ENCODE results near the gene NOL12.
"Not testable (repeated sequence)": the region's sequence is repeated elsewhere in the genome, so short reads cannot be mapped to it uniquely, and the experiment has no call there.

NOL12 gene

DNA sequence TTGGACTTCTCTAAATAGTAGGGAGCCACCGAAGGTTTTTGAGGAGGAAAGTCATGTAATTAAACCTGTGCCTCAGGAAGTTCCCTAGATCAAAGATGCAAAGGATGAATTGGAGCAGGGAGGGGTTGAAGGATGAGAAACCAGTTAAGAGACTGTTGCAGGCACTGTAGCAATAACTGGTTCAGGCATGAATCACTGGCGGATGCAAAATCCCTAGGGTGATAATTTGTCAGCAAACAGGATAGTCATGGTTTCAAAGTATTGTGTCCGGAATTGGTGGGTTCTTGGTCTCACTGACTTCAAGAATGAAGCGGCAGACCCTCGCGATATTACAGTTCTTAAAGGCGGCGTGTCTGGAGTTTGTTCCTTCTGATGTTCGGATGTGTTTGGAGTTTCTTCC, 30.6 kb downstream of the NOL12 start:
- intact Hi-C loops (cut with DNase I; ENCODE audit: low total_unique reads) = no loop called here
- H3K4me1 ChIP-seq = no peaks in the 10 kb centered on the region
- no peak for DNase-seq
- TF ChIP-seq, protein P1, sequence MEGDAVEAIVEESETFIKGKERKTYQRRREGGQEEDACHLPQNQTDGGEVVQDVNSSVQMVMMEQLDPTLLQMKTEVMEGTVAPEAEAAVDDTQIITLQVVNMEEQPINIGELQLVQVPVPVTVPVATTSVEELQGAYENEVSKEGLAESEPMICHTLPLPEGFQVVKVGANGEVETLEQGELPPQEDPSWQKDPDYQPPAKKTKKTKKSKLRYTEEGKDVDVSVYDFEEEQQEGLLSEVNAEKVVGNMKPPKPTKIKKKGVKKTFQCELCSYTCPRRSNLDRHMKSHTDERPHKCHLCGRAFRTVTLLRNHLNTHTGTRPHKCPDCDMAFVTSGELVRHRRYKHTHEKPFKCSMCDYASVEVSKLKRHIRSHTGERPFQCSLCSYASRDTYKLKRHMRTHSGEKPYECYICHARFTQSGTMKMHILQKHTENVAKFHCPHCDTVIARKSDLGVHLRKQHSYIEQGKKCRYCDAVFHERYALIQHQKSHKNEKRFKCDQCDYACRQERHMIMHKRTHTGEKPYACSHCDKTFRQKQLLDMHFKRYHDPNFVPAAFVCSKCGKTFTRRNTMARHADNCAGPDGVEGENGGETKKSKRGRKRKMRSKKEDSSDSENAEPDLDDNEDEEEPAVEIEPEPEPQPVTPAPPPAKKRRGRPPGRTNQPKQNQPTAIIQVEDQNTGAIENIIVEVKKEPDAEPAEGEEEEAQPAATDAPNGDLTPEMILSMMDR (IDR thresholded peaks at IDR 0.05) = no peak
- no peak overlapping the region for H3K27ac ChIP-seq
- H3K9me3 ChIP-seq = no peaks in the 10 kb centered on the region
- no peaks in the 10 kb centered on the region for H3K27me3 ChIP-seq
- H3K36me3 ChIP-seq = no peaks in the 10 kb centered on the region
- H3K4me3 ChIP-seq = no peak overlapping the region

DNA sequence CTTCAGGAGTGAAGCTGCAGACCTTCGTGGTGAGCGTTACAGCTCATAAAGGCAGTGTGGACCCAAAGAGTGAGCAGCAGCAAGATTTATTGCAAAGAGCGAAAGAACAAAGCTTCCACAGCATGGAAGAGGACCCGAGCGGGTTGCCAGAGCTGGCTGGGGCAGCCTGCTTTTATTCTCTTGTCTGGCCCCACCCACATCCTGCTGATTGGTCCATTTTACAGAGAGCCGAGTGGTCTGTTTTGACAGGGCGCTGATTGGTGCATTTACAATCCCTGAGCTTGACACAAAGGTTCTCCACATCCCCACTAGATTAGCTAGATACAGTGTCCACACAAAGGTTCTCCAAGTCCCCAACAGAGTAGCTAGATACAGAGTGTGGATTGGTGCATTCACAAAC, 31.1 kb downstream of the NOL12 start:
- H3K4me3 ChIP-seq; intact Hi-C loops (cut with DNase I; ENCODE audit: low total_unique reads); H3K36me3 ChIP-seq; H3K9me3 ChIP-seq; H3K27me3 ChIP-seq; DNase-seq; H3K4me1 ChIP-seq; H3K27ac ChIP-seq: not testable (repeated sequence)

DNA sequence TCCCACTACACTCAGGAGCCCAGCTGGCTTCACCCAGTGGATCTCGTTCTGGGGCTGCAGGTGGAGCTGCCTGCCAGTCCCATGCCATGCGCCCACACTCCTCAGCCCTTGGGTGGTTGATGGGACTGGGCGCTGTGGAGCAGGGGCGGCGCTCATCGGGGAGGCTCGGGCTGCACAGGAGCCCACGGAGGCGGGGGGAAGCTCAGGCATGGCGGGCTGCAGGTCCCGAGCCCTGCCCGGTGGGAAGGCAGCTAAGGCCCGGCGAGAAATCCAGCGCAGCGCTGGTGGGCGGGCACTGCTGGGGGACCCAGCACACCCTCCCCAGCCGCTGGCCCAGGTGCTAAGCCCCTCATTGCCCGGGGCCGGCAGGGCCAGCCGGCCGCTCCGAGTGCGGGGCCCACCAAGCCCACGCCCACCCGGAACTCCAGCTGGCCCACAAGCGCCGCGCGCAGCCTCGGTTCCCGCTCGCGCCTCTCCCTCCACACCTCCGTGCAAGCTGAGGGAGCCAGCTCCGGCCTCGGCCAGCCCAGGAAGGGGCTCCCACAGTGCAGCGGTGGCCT, 31.7 kb downstream of the NOL12 start:
- H3K9me3 ChIP-seq; H3K36me3 ChIP-seq; H3K4me1 ChIP-seq; H3K27me3 ChIP-seq; DNase-seq; H3K4me3 ChIP-seq; intact Hi-C loops (cut with DNase I; ENCODE audit: low total_unique reads); H3K27ac ChIP-seq: not testable (repeated sequence)

DNA sequence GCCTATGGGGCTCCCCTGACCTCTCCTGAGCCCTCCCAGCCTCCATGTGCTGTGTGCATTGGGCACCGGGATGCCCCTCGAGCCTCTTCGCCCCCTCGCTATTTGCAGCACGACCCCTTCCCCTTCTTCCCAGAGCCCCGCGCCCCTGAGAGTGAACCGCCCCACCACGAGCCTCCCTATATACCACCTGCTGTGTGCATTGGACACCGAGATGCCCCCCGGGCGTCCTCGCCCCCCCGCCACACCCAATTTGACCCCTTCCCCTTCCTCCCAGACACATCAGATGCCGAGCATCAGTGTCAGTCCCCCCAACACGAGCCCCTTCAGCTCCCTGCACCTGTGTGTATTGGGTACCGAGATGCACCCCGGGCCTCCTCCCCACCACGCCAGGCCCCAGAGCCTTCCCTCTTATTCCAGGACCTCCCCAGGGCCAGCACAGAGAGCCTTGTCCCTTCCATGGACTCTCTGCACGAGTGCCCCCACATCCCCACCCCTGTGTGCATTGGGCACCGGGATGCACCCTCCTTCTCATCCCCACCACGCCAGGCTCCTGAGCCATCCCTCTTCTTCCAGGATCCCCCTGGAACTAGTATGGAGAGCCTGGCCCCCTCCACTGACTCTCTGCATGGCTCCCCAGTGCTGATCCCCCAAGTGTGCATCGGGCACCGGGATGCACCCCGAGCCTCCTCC, 39.6 kb downstream of the NOL12 start:
- H3K9me3 ChIP-seq = no peaks in the 10 kb centered on the region
- intact Hi-C loops (cut with DNase I; ENCODE audit: low total_unique reads) = no loop called here
- H3K27ac ChIP-seq = no peak overlapping the region
- TF ChIP-seq, protein P1 (IDR thresholded peaks at IDR 0.05) = no peak
- H3K4me1 ChIP-seq = peaks cover 0 to 13% (median 0%) of the 10 kb centered on the region in 4 donors
- H3K4me3 ChIP-seq = no peak overlapping the region
- no peaks in the 10 kb centered on the region for H3K27me3 ChIP-seq
- no peaks in the 10 kb centered on the region for H3K36me3 ChIP-seq
- no peak for DNase-seq

DNA sequence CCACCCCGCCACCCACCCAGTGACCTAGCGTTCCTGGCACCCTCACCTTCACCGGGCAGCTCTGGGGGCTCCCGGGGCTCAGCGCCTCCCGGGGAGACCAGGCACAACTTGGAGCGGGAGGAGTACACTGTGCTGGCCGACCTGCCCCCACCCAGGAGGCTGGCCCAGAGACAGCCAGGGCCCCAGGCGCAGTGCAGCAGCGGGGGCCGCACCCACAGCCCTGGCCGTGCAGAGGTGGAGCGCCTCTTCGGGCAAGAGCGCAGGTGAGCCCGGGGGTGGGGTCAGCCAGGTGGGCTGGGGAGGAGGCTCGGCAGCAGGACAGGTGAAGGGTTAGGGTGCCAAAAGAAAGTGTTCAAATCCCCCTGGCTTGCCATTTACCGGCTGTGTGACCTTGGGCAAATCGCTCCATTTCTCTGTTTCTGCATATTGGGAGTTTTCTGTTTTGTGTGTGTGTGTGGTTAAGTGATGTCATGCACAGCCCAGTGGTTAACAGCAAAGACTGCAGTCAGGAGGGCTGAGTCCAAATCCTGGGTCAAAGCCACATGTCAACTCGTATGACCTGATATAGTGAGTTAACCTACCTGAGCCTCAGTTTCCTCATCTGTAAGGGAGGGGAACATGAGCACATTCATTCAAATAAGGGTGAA, 40.2 kb downstream of the NOL12 start:
- intact Hi-C loops (cut with DNase I; ENCODE audit: low total_unique reads) = no loop called here
- DNase-seq = no peak
- no peak overlapping the region for H3K4me3 ChIP-seq
- no peaks in the 10 kb centered on the region for H3K9me3 ChIP-seq
- TF ChIP-seq, protein P1 (IDR thresholded peaks at IDR 0.05) = no peak
- H3K36me3 ChIP-seq = no peaks in the 10 kb centered on the region
- H3K4me1 ChIP-seq = peaks cover 0 to 13% (median 0%) of the 10 kb centered on the region in 4 donors
- no peak overlapping the region for H3K27ac ChIP-seq
- no peaks in the 10 kb centered on the region for H3K27me3 ChIP-seq

DNA sequence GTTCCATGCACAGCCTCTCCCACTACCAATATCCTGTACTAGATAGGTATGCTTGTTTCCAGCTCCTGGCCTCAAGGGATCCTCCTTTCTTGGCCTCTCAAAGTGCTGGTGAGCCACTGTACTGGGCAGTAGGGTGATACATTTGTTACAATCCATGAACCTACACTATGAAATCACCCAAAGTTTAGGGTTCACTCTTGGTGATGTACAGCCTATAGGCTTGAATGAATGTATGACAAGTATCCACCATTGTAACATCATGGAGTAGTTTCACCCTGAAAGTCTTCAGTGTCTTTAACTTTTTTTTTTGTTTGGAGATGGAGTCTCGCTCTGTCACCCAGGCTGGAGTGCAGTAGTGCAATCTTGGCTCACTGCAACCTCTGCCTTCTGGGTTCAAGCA, 42.5 kb downstream of the NOL12 start:
- intact Hi-C loops (cut with DNase I; ENCODE audit: low total_unique reads) = no loop called here
- no peak for DNase-seq

More for the DNA sequence above, 42.5 kb downstream of the NOL12 start:
- Histone ChIP-seq H3K4me3 (no peak overlapping the region), H3K27ac (peak overlapping the region; percentile 50 to 62), H3K4me1 (peaks cover 0 to 13% (median 0%) of the 10 kb centered on the region in 4 donors), H3K27me3 (no peaks in the 10 kb centered on the region), H3K36me3 (no peaks in the 10 kb centered on the region), H3K9me3 (no peaks in the 10 kb centered on the region)
- TF ChIP-seq, protein P1 (IDR thresholded peaks at IDR 0.05) = no peak

Data from tibial artery (tissue), 4 donors.